SK-N-MC (cell line): ENCODE measurements around the gene PTTG2.

Source experiments
- EZH2 ChIP-seq: fragments of 200-600 bp; sonication (generic); IDR thresholded peaks from one replicate; pipeline ENCODE4 v1.6.1; 2017; ENCODE audit warnings: antibody characterized with exemption
- FOXP2 ChIP-seq: optimal IDR thresholded peaks from 2 replicates; pipeline ENCODE3; 2011; ENCODE audit warnings: mild to moderate bottlenecking, moderate library complexity; ENCODE audit not compliant: insufficient read depth; ENCODE audit errors: extremely low read length, control extremely low read depth
- POLR2AphosphoS5 ChIP-seq: IDR thresholded peaks from 2 replicates; pipeline ENCODE4 v1.6.1; 2012; ENCODE audit warnings: mild to moderate bottlenecking, low read depth, low read length, borderline replicate concordance

DNA sequence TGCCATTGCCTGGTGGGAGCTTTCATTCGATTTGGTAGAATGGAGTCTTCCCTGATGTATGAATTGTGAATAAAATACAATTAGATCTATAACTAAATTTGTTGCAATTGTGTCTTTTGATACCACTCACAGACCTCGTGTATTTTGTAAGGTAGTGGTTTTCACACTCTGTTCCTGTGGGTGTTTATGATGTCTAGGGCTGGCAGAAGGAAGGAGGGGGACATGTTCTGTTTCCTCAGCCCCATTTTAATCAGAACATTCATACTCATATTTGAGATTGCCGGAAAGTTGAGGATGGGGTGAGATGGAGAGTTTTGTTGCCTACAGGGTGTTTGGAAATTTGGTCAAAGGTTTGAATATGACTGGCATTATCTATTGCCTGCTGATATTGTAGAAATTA is 42.9 kb downstream of the PTTG2 start:
- no peak for TF ChIP-seq POLR2AphosphoS5
- TF ChIP-seq EZH2 = no peak
- TF ChIP-seq FOXP2 = no peak
